GM23338 (cell line): ENCODE results near the gene LRP1B. TPM values are rescaled to one million over a fixed set of nuclear protein-coding genes. Genes with fewer than 3 reads are reported as not detected.

ENCODE experiments used
- ATAC-seq: fragments of 200-7000 bp; cut with Tn5 transposase; 3 replicates; pipeline ENCODE4 v1.9.1; 2020
- DNase-seq: peaks from one replicate; pipeline ENCODE4 v3.0.0-alpha.2; 2015; ENCODE audit warnings: low spot score
- H2AFZ ChIP-seq: fragments of 200-600 bp; sonication (generic); 2 replicates; pipeline ENCODE4 v1.8.0; 2016; ENCODE audit warnings: antibody characterized with exemption, mild to moderate bottlenecking, moderate library complexity
- H3F3A ChIP-seq: fragments of 200-600 bp; sonication (generic); replicated peaks from 2 replicates; pipeline ENCODE4 v1.8.0; 2017; ENCODE audit warnings: antibody characterized with exemption, mixed run types, low read depth
- H3K27ac ChIP-seq: fragments of 200-600 bp; sonication (generic); 2 replicates; pipeline ENCODE4 v1.6.1; 2016; ENCODE audit warnings: low read depth
- H3K27me3 ChIP-seq: fragments of 200-600 bp; sonication (generic); 2 replicates; pipeline ENCODE4 v1.8.0; 2016; ENCODE audit warnings: mild to moderate bottlenecking, mixed run types, moderate library complexity; ENCODE audit not compliant: insufficient read depth
- H3K36me3 ChIP-seq: fragments of 200-600 bp; sonication (generic); 2 replicates; pipeline ENCODE4 v1.8.0; 2016; ENCODE audit warnings: mild to moderate bottlenecking; ENCODE audit not compliant: insufficient read depth
- H3K4me1 ChIP-seq: fragments of 200-600 bp; sonication (generic); 2 replicates; pipeline ENCODE4 v1.8.0; 2016; ENCODE audit warnings: mild to moderate bottlenecking, moderate library complexity; ENCODE audit not compliant: insufficient read depth
- H3K4me2 ChIP-seq: fragments of 200-600 bp; sonication (generic); 2 replicates; pipeline ENCODE4 v1.7.1; 2017; ENCODE audit warnings: mixed run types
- H3K4me3 ChIP-seq: fragments of 200-600 bp; sonication (generic); 2 replicates; pipeline ENCODE4 v1.6.1; 2016; ENCODE audit warnings: mixed run types
- H3K79me2 ChIP-seq: fragments of 200-600 bp; sonication (generic); replicated peaks from 2 replicates; pipeline ENCODE4 v1.8.0; 2017; ENCODE audit warnings: mild to moderate bottlenecking; ENCODE audit not compliant: insufficient read depth
- H3K9me2 ChIP-seq: fragments of 200-600 bp; sonication (generic); 2 replicates; pipeline ENCODE4 v1.8.0; 2017; ENCODE audit not compliant: insufficient read depth
- H4K20me1 ChIP-seq: fragments of 200-600 bp; sonication (generic); replicated peaks from 2 replicates; pipeline ENCODE4 v1.8.0; 2017; ENCODE audit warnings: mild to moderate bottlenecking; ENCODE audit not compliant: insufficient read depth
- H3K27ac Mint-ChIP-seq: 2 replicates; pipeline ENCODE4 v1.8.0; 2020; ENCODE audit warnings: inconsistent platforms, mild to moderate bottlenecking, moderate library complexity, mixed read lengths
- H3K27me3 Mint-ChIP-seq: 3 replicates; pipeline ENCODE4 v1.8.0; 2022; ENCODE audit warnings: low read depth, mild to moderate bottlenecking, moderate library complexity, mixed read lengths, inconsistent platforms; ENCODE audit not compliant: insufficient read depth, poor library complexity
- H3K36me3 Mint-ChIP-seq: 3 replicates; pipeline ENCODE4 v1.8.0; 2021; ENCODE audit warnings: low read depth, mild to moderate bottlenecking, inconsistent platforms, moderate library complexity, mixed read lengths
- H3K4me1 Mint-ChIP-seq: 3 replicates; pipeline ENCODE4 v1.8.0; 2020; ENCODE audit warnings: mild to moderate bottlenecking, inconsistent platforms, mixed read lengths
- H3K4me3 Mint-ChIP-seq: 3 replicates; pipeline ENCODE4 v1.8.0; 2021; ENCODE audit warnings: moderate library complexity, mild to moderate bottlenecking, inconsistent platforms, mixed read lengths
- H3K9me3 Mint-ChIP-seq: 3 replicates; pipeline ENCODE4 v1.8.0; 2020; ENCODE audit warnings: moderate library complexity, mild to moderate bottlenecking, inconsistent platforms, mixed read lengths
- CREB1 ChIP-seq: fragments of 250-450 bp; sonication (Bioruptor Pico); IDR thresholded peaks from 2 replicates; pipeline ENCODE4 v1.5.0; 2020; ENCODE audit warnings: low read depth, mild to moderate bottlenecking, moderate library complexity
- CTCF ChIP-seq, 2 experiments: fragments of 200-600 bp in 1 of 2; sonication (generic) in 1 of 2; conservative IDR thresholded peaks; 2 replicates each; pipeline versions ENCODE4 v1.5.1 to v1.6.1; 2016 to 2017; ENCODE audit warnings: antibody characterized with exemption in 2 of 2, low read depth in 2 of 2, mild to moderate bottlenecking in 2 of 2, moderate library complexity in 1 of 2
- ETS1 ChIP-seq: IDR thresholded peaks from 2 replicates; pipeline ENCODE4 v1.6.1; 2016; ENCODE audit warnings: antibody characterized with exemption
- EZH2 ChIP-seq: fragments of 200-600 bp; sonication (generic); IDR thresholded peaks from one replicate; pipeline ENCODE4 v1.8.0; 2017; ENCODE audit warnings: antibody characterized with exemption, mild to moderate bottlenecking, low read depth; ENCODE audit not compliant: unreplicated experiment
- EZH2phosphoT487 ChIP-seq: fragments of 200-600 bp; sonication (generic); IDR thresholded peaks from one replicate; pipeline ENCODE4 v1.8.1; 2018; ENCODE audit warnings: antibody characterized with exemption; ENCODE audit not compliant: unreplicated experiment
- JUNB ChIP-seq: IDR thresholded peaks from one replicate; pipeline ENCODE4 v1.6.1; 2016; ENCODE audit warnings: antibody characterized with exemption; ENCODE audit not compliant: unreplicated experiment
- POLR2AphosphoS5 ChIP-seq: IDR thresholded peaks from 2 replicates; pipeline ENCODE4 v1.6.1; 2016; ENCODE audit warnings: antibody characterized with exemption, low read depth
- REST ChIP-seq: IDR thresholded peaks from one replicate; pipeline ENCODE4 v1.6.1; 2018; ENCODE audit warnings: antibody characterized with exemption; ENCODE audit not compliant: unreplicated experiment
- STAT1 ChIP-seq: IDR thresholded peaks from one replicate; pipeline ENCODE4 v1.6.1; 2016; ENCODE audit warnings: antibody characterized with exemption; ENCODE audit not compliant: unreplicated experiment
- ZNF114 ChIP-seq: fragments of 250-450 bp; sonication (Bioruptor Pico); IDR thresholded peaks from 2 replicates; pipeline ENCODE4 v1.5.0; 2020; ENCODE audit warnings: mild to moderate bottlenecking, moderate library complexity
- ZNF331 ChIP-seq: fragments of 250-450 bp; sonication (Bioruptor Pico); IDR thresholded peaks from 2 replicates; pipeline ENCODE4 v1.5.0; 2020; ENCODE audit warnings: low read depth, mild to moderate bottlenecking, moderate library complexity
- ZNF462 ChIP-seq: fragments of 250-450 bp; sonication (Bioruptor Pico); IDR thresholded peaks from 2 replicates; pipeline ENCODE4 v1.5.0; 2020; ENCODE audit warnings: mild to moderate bottlenecking, moderate library complexity
- polyA plus RNA-seq: library from polyadenylated mRNA; unstranded; fragments of >200 nt; fragmentation: Nextera tagmentation; extraction: Ambion mirVana; gene quantifications from 2 replicates; pipeline ENCODE4 v1.2.1, GENCODE V29; 2016
- total RNA-seq: library from RNA; depleted of rRNA; stranded (reverse); fragments of >200 nt; shearing (Covaris generic); gene quantifications from 2 replicates; pipeline ENCODE4 v1.2.3, GENCODE V29; 2014

Gene LRP1B
- total and polyA plus RNA-seq, 2 experiments from 2014 or later, result 0.15 to 0.97 TPM

GRCh38 chr2:140604788-140605187 is 1526.0 kb downstream of the LRP1B start:
- no peak overlapping the region for H3K4me3 ChIP-seq
- Mint-ChIP-seq H3K4me1 (no peaks in the 10 kb centered on the region), H3K36me3 (no peaks in the 10 kb centered on the region), H3K27me3 (no peaks in the 10 kb centered on the region), H3K9me3 (no peaks in the 10 kb centered on the region), H3K4me3 (no peak overlapping the region), H3K27ac (no peak overlapping the region)
- no peaks in the 10 kb centered on the region for H3K36me3 ChIP-seq
- H2AFZ ChIP-seq, result no peak overlapping the region
- H3K4me2 ChIP-seq, result no peak overlapping the region
- DNase-seq, result no peak
- no peak for ATAC-seq
- no peak for TF ChIP-seq ZNF462
- no peak for TF ChIP-seq REST
- no peak for TF ChIP-seq EZH2
- no peak for TF ChIP-seq EZH2phosphoT487
- no peak for TF ChIP-seq ZNF331
- TF ChIP-seq ETS1, result no peak
- no peak for TF ChIP-seq CREB1 (CRISPR knock-in tag)
- no peak for TF ChIP-seq JUNB
- TF ChIP-seq POLR2AphosphoS5, result no peak
- no peak for TF ChIP-seq STAT1
- TF ChIP-seq ZNF114, result no peak
- no peak for TF ChIP-seq CTCF (conservative IDR thresholded peaks at IDR 0.05; ENCODE audit: low read depth in 2 of 2)
- H3K4me1 ChIP-seq, result no peaks in the 10 kb centered on the region
- H3K27ac ChIP-seq, result no peak overlapping the region
- no peaks in the 10 kb centered on the region for H3K9me2 ChIP-seq
- no peaks in the 10 kb centered on the region for H3F3A ChIP-seq
- H3K79me2 ChIP-seq, result no peaks in the 10 kb centered on the region
- no peaks in the 10 kb centered on the region for H3K27me3 ChIP-seq
- no peaks in the 10 kb centered on the region for H4K20me1 ChIP-seq
